SK-N-SH (cell line): ENCODE results near the gene GALNT16. TPM values are rescaled to one million over a fixed set of nuclear protein-coding genes. Genes with fewer than 3 reads are reported as not detected.
"Not testable (repeated sequence)": the region's sequence is repeated elsewhere in the genome, so short reads cannot be mapped to it uniquely, and the experiment has no call there.

Source experiments
- CTCF ChIA-PET: fragments of 300-600, 350-600 bp; formaldehyde crosslinking; extraction: SDS; loops from one replicate; lab custom pipeline; 2021; lab: Yijun Ruan, JAX
- POLR2A ChIA-PET: fragments of 350-600 bp; sonication (Branson Sonifier 250); formaldehyde crosslinking; extraction: SDS; loops from one replicate; lab custom pipeline; 2020; ENCODE audit warnings: antibody characterized with exemption, inconsistent platforms; lab: Yijun Ruan, JAX
- DNase-seq: peaks from one replicate; pipeline ENCODE4 v3.0.0; 2012
- H2AFZ ChIP-seq: fragments of 200-600 bp; sonication (generic); 2 replicates; pipeline ENCODE4 v1.8.1; 2016; ENCODE audit warnings: antibody characterized with exemption, mild to moderate bottlenecking, low read depth
- H3F3A ChIP-seq: fragments of 200-600 bp; sonication (generic); replicated peaks from 2 replicates; pipeline ENCODE3; 2016; ENCODE audit warnings: antibody characterized with exemption, mild to moderate bottlenecking; ENCODE audit not compliant: insufficient read depth
- H3K27ac ChIP-seq, 2 experiments: fragments of 200-500 bp in 1 of 2; fragments of 200-600 bp in 1 of 2; sonication (Bioruptor generic) in 1 of 2; sonication (generic), shearing (Covaris generic) in 1 of 2; 2 replicates each; pipeline versions ENCODE4 v1.5.1 to v1.6.1; 2014 to 2016; ENCODE audit warnings: low read depth in 2 of 2, inconsistent platforms in 1 of 2, low read length in 1 of 2, mild to moderate bottlenecking in 1 of 2, mixed read lengths in 1 of 2
- H3K27me3 ChIP-seq: fragments of 200-600 bp; sonication (generic), shearing (Covaris generic); 2 replicates; pipeline ENCODE4 v1.6.1; 2016; ENCODE audit warnings: mixed run types; ENCODE audit not compliant: insufficient read depth
- H3K36me3 ChIP-seq, 2 experiments: fragments of 200-500 bp in 1 of 2; fragments of 200-600 bp in 1 of 2; sonication (Bioruptor generic) in 1 of 2; sonication (generic) in 1 of 2; replicated peaks in 1 of 2; 2 replicates each; pipeline versions ENCODE3 to v1.5.1; 2014 to 2016; ENCODE audit warnings: low read length in 1 of 2, mild to moderate bottlenecking in 1 of 2; ENCODE audit not compliant: insufficient read depth in 2 of 2, control insufficient read depth in 1 of 2
- H3K4me1 ChIP-seq, 2 experiments: fragments of 200-500 bp in 1 of 2; fragments of 200-600 bp in 1 of 2; sonication (Bioruptor generic) in 1 of 2; sonication (generic), shearing (Covaris generic) in 1 of 2; 2 replicates each; pipeline versions ENCODE4 v1.5.1 to v1.6.1; 2014 to 2016; ENCODE audit warnings: low read depth in 1 of 2, low read length in 1 of 2, mixed run types in 1 of 2; ENCODE audit not compliant: insufficient read depth in 2 of 2, control insufficient read depth in 1 of 2
- H3K4me2 ChIP-seq: fragments of 200-600 bp; sonication (generic), shearing (Covaris generic); 2 replicates; pipeline ENCODE4 v1.6.1; 2017; ENCODE audit warnings: mixed run types
- H3K4me3 ChIP-seq, 2 experiments: fragments of 200-500 bp in 1 of 2; fragments of 200-600 bp in 1 of 2; sonication (Bioruptor generic) in 1 of 2; sonication (generic), shearing (Covaris generic) in 1 of 2; 2 replicates each; pipeline versions ENCODE4 v1.5.1 to v1.8.1; 2014 to 2016; ENCODE audit warnings: low read depth in 2 of 2, inconsistent platforms in 1 of 2, low read length in 1 of 2, mild to moderate bottlenecking in 1 of 2, mixed read lengths in 1 of 2, moderate library complexity in 1 of 2
- H3K79me2 ChIP-seq: fragments of 200-600 bp; sonication (generic); 2 replicates; pipeline ENCODE4 v1.8.1; 2017; ENCODE audit warnings: mild to moderate bottlenecking; ENCODE audit not compliant: insufficient read depth
- H3K9ac ChIP-seq: fragments of 200-600 bp; sonication (generic); 2 replicates; pipeline ENCODE4 v1.6.1; 2017; ENCODE audit warnings: mixed run types
- H3K9me2 ChIP-seq: fragments of 200-600 bp; sonication (generic); 2 replicates; pipeline ENCODE4 v1.6.1; 2017; ENCODE audit warnings: mixed run types
- H3K9me3 ChIP-seq: fragments of 200-600 bp; sonication (generic); 2 replicates; pipeline ENCODE4 v1.6.1; 2017; ENCODE audit warnings: mixed run types, mild to moderate bottlenecking, moderate library complexity
- H4K20me1 ChIP-seq: fragments of 200-600 bp; sonication (generic); 2 replicates; pipeline ENCODE4 v1.6.1; 2017; ENCODE audit warnings: mild to moderate bottlenecking, mixed run types; ENCODE audit not compliant: insufficient read depth
- CHD2 ChIP-seq: fragments of 150-350 bp; IDR thresholded peaks from 2 replicates; pipeline ENCODE4 v1.6.1; 2018; ENCODE audit warnings: low read length; ENCODE audit not compliant: partially characterized antibody
- EZH2phosphoT487 ChIP-seq: fragments of 200-600 bp; sonication (generic); IDR thresholded peaks from 2 replicates; pipeline ENCODE4 v1.6.1; 2017; ENCODE audit warnings: low read depth, mixed run types, mild to moderate bottlenecking, antibody characterized with exemption, moderate library complexity, borderline replicate concordance
- FOXJ3 ChIP-seq: sonication (generic); formaldehyde crosslinking; IDR thresholded peaks from 2 replicates; pipeline ENCODE4 v1.5.1; 2020; ENCODE audit warnings: mild to moderate bottlenecking, missing genetic modification reagents
- FOXM1 ChIP-seq: IDR thresholded peaks from 2 replicates; pipeline ENCODE4 v1.4.0; 2012; ENCODE audit warnings: low read depth, mild to moderate bottlenecking
- MAX ChIP-seq: IDR thresholded peaks from 2 replicates; pipeline ENCODE4 v1.4.0; 2012; ENCODE audit warnings: low read depth
- MXI1 ChIP-seq: IDR thresholded peaks from 2 replicates; pipeline ENCODE4 v1.6.1; 2012; ENCODE audit warnings: mild to moderate bottlenecking, low read depth, low read length, improper control_type of control experiment
- NFIC ChIP-seq: IDR thresholded peaks from 2 replicates; pipeline ENCODE4 v1.4.0; 2012; ENCODE audit warnings: borderline replicate concordance
- POLR2AphosphoS5 ChIP-seq: IDR thresholded peaks from 2 replicates; pipeline ENCODE4 v1.6.1; 2012; ENCODE audit warnings: low read depth, low read length
- RCOR1 ChIP-seq: fragments of 150-350 bp; IDR thresholded peaks from 2 replicates; pipeline ENCODE4 v1.6.1; 2017; ENCODE audit warnings: antibody characterized with exemption, low read length
- RXRA ChIP-seq: IDR thresholded peaks from 2 replicates; pipeline ENCODE4 v1.4.0; 2012; ENCODE audit warnings: low read depth, mild to moderate bottlenecking, borderline replicate concordance
- TCF12 ChIP-seq: IDR thresholded peaks from 2 replicates; pipeline ENCODE4 v1.4.0; 2012
- USF2 ChIP-seq: fragments of 150-350 bp; IDR thresholded peaks from 2 replicates; pipeline ENCODE4 v1.6.1; 2017; ENCODE audit warnings: antibody characterized with exemption, low read length, low read depth, borderline replicate concordance
- WGBS: methylation state at CpG from one replicate; pipeline ENCODE4 v1.1.6; 2017; ENCODE audit warnings: low lambda C conversion rate; 5-methylcytosine and 5-hydroxymethylcytosine counted together
- polyA plus RNA-seq, 3 experiments: library from polyadenylated mRNA; depleted of rRNA; stranded (reverse); fragments of >200 nt; gene quantifications; 2 replicates each; pipeline ENCODE4 v1.2.3, GENCODE V29; 2012
- TF ChIP-seq, protein P1 (sequence below): IDR thresholded peaks from 2 replicates; pipeline ENCODE4 v1.4.0; 2012; ENCODE audit warnings: low read depth, borderline replicate concordance

The GALNT16 gene
- polyA plus RNA-seq, 1 of the 3 experiments (the other 2 are of a cell fraction): 17.0 TPM

- no peak for TF ChIP-seq RCOR1
- TF ChIP-seq NFIC: no peak
- TF ChIP-seq, all 33 proteins: peak for 0
- peaks cover 99% of the 10 kb centered on the region for H3K79me2 ChIP-seq
These were observed 127.4 kb downstream of the GALNT16 start for GRCh38 chr14:69387311-69387710.

DNA sequence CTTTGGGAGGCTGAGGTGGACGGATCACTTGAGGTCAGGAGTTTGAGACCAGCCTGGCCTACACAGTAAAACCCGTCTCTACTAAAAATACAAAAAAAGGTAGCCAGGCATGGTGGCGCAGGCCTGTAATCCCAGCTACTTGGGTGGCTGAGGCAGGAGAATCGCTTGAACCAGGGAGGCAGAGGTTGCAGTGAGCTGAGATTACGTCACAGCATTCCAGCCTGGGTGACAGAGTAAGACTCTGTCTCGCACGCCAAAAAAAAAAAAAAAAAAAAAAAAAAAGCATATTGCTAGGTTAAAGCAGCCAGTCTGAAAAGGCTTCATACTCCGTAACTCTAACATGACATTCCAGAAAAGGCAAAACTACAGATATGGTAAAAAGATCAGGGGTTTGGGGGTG is 131.4 kb downstream of the GALNT16 start:
- DNase-seq, H3K9ac ChIP-seq, H3K9me2 ChIP-seq, H3K4me1 ChIP-seq, H3K27ac ChIP-seq, H3K9me3 ChIP-seq, POLR2A ChIA-PET, H3K4me2 ChIP-seq, H3K27me3 ChIP-seq, H3K4me3 ChIP-seq, H2AFZ ChIP-seq, H3F3A ChIP-seq: not testable (repeated sequence)
- H3K79me2 ChIP-seq: peaks cover 100% of the 10 kb centered on the region
- peaks cover 71 to 86% of the 10 kb centered on the region in 2 experiments for H3K36me3 ChIP-seq
- H4K20me1 ChIP-seq: peaks cover 88% of the 10 kb centered on the region
- 94% methylated on average over 8 of the region's 8 CpGs for WGBS
- CTCF ChIA-PET: interaction anchor here (0.9 kb wide), 1 partner anchor 129 kb away, joined by 3 read pairs; no protein-coding TSS in a partner anchor

More at GRCh38 chr14:69387311-69387710, 127.4 kb downstream of the GALNT16 start:
- peaks cover 80% of the 10 kb centered on the region for H4K20me1 ChIP-seq
- CTCF ChIA-PET: interaction anchor here (1.1 to 1.9 kb wide), 3 partner anchors 24 to 144 kb away, joined by 3 to 4 read pairs (median 4); partner anchors contain the start of gene GALNT16
- H3K9ac ChIP-seq: no peak overlapping the region
- no peak overlapping the region for H2AFZ ChIP-seq
- H3K27ac ChIP-seq: no peak overlapping the region
- 91% methylated on average over 3 of the region's 3 CpGs for WGBS
- H3K4me3 ChIP-seq: no peak overlapping the region
- H3K9me3 ChIP-seq: no peaks in the 10 kb centered on the region
- no peak for DNase-seq
- H3K36me3 ChIP-seq: peaks cover 74 to 77% of the 10 kb centered on the region in 2 experiments
- H3K4me1 ChIP-seq: no peaks in the 10 kb centered on the region
- peaks cover 5% of the 10 kb centered on the region for H3F3A ChIP-seq
- POLR2A ChIA-PET: no interaction called here
- H3K4me2 ChIP-seq: no peak overlapping the region
- H3K9me2 ChIP-seq: no peaks in the 10 kb centered on the region
- H3K27me3 ChIP-seq: no peaks in the 10 kb centered on the region

- DNase-seq: no peak
- peaks cover 100% of the 10 kb centered on the region for H3K79me2 ChIP-seq
- H3K9ac ChIP-seq: no peak overlapping the region
- H3K9me3 ChIP-seq: no peaks in the 10 kb centered on the region
- H3K4me3 ChIP-seq: no peak overlapping the region
- no peaks in the 10 kb centered on the region for H3K27me3 ChIP-seq
- peaks cover 62 to 86% of the 10 kb centered on the region in 2 experiments for H3K36me3 ChIP-seq
- H2AFZ ChIP-seq: no peak overlapping the region
- no peak overlapping the region for H3K4me2 ChIP-seq
- TF ChIP-seq FOXM1 (no peak), TCF12 (no peak), CHD2 (no peak), NFIC (no peak), EZH2phosphoT487 (no peak), FOXJ3 (CRISPR knock-in tag) (no peak), MAX (no peak), USF2 (no peak), RXRA (no peak), POLR2AphosphoS5 (no peak), MXI1 (no peak)
- TF ChIP-seq, protein P1, sequence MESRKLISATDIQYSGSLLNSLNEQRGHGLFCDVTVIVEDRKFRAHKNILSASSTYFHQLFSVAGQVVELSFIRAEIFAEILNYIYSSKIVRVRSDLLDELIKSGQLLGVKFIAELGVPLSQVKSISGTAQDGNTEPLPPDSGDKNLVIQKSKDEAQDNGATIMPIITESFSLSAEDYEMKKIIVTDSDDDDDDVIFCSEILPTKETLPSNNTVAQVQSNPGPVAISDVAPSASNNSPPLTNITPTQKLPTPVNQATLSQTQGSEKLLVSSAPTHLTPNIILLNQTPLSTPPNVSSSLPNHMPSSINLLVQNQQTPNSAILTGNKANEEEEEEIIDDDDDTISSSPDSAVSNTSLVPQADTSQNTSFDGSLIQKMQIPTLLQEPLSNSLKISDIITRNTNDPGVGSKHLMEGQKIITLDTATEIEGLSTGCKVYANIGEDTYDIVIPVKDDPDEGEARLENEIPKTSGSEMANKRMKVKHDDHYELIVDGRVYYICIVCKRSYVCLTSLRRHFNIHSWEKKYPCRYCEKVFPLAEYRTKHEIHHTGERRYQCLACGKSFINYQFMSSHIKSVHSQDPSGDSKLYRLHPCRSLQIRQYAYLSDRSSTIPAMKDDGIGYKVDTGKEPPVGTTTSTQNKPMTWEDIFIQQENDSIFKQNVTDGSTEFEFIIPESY: no peak
- CTCF ChIA-PET: interaction anchor here (0.9 kb wide), 1 partner anchor 130 kb away, joined by 3 read pairs; no protein-coding TSS in a partner anchor
- POLR2A ChIA-PET: interaction anchor here (1.2 kb wide), 1 partner anchor 132 kb away, joined by 4 read pairs; the partner anchor contains the start of gene GALNT16
- no peak overlapping the region for H3K27ac ChIP-seq
- peaks cover 88% of the 10 kb centered on the region for H4K20me1 ChIP-seq
- no peaks in the 10 kb centered on the region for H3K9me2 ChIP-seq
- WGBS: 88% methylated on average over 3 of the region's 3 CpGs
- peaks cover 6 to 13% of the 10 kb centered on the region in 2 experiments; a peak in 3 of 4 replicates for H3K4me1 ChIP-seq
- H3F3A ChIP-seq: peaks cover 3% of the 10 kb centered on the region
These were observed 132.5 kb downstream of the GALNT16 start for GRCh38 chr14:69392481-69392880.
